Esophagus muscularis mucosa (tissue), 3 donors: Measurements from ENCODE around the gene LLGL1.

ENCODE experiments used
- POLR2A ChIP-seq: fragments of 450-650 bp; IDR thresholded peaks from one replicate; pipeline ENCODE4 v1.6.1; 2017; ENCODE audit warnings: antibody characterized with exemption, moderate library complexity, mild to moderate bottlenecking, low read depth
- TF ChIP-seq, protein P1 (sequence below), 3 experiments: fragments of 200-600 bp in 2 of 3; fragments of 450-650 bp in 1 of 3; sonication (generic) in 2 of 3; IDR thresholded peaks; one replicate each; pipeline ENCODE4 v1.5.1; 2017 to 2019; ENCODE audit warnings: antibody characterized with exemption in 3 of 3, mild to moderate bottlenecking in 2 of 3, moderate library complexity in 1 of 3

- TF ChIP-seq, protein P1, sequence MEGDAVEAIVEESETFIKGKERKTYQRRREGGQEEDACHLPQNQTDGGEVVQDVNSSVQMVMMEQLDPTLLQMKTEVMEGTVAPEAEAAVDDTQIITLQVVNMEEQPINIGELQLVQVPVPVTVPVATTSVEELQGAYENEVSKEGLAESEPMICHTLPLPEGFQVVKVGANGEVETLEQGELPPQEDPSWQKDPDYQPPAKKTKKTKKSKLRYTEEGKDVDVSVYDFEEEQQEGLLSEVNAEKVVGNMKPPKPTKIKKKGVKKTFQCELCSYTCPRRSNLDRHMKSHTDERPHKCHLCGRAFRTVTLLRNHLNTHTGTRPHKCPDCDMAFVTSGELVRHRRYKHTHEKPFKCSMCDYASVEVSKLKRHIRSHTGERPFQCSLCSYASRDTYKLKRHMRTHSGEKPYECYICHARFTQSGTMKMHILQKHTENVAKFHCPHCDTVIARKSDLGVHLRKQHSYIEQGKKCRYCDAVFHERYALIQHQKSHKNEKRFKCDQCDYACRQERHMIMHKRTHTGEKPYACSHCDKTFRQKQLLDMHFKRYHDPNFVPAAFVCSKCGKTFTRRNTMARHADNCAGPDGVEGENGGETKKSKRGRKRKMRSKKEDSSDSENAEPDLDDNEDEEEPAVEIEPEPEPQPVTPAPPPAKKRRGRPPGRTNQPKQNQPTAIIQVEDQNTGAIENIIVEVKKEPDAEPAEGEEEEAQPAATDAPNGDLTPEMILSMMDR (IDR thresholded peaks at IDR 0.05), result no peak
- no peak for TF ChIP-seq POLR2A
Observed at GRCh38 chr17:18256776-18257175, 31.3 kb downstream of the LLGL1 start.
